ENCODE results near the gene OR10G3.

- no peak for TF ChIP-seq POLR2A (IDR thresholded peaks at IDR 0.05)
- no peak for TF ChIP-seq CTCF (IDR thresholded peaks at IDR 0.05)
Measured at GRCh38 chr14:21541413-21542074, 38.3 kb downstream of the OR10G3 start.
